HepG2 (cell line): ENCODE results near the gene SKI. TPM values are rescaled to one million over a fixed set of nuclear protein-coding genes. Genes with fewer than 3 reads are reported as not detected.

ENCODE experiments used
- CBX2 ChIP-seq, 2 experiments: fragments of 200-600 bp in 1 of 2; sonication (generic); formaldehyde crosslinking in 1 of 2; IDR thresholded peaks; 2 replicates each; pipeline versions ENCODE4 v1.7.0 to v1.8.1; 2018 to 2022; ENCODE audit warnings: low read depth in 2 of 2, low read length in 1 of 2, mild to moderate bottlenecking in 1 of 2, missing genetic modification reagents in 1 of 2
- ELF4 ChIP-seq: sonication (generic); formaldehyde crosslinking; IDR thresholded peaks from 2 replicates; pipeline ENCODE4 v1.5.0; 2020; ENCODE audit warnings: missing genetic modification reagents, mild to moderate bottlenecking, moderate library complexity, borderline replicate concordance
- FOSL1 ChIP-seq: sonication (generic); formaldehyde crosslinking; IDR thresholded peaks from 2 replicates; pipeline ENCODE4 v1.9.0; 2021; ENCODE audit warnings: missing genetic modification reagents, borderline replicate concordance
- HHEX ChIP-seq: IDR thresholded peaks from 2 replicates; pipeline ENCODE4 v1.6.1; 2016; ENCODE audit warnings: control low read depth
- REXO4 ChIP-seq: sonication (generic); formaldehyde crosslinking; IDR thresholded peaks from 2 replicates; pipeline ENCODE4 v1.8.0; 2022; ENCODE audit warnings: missing genetic modification reagents, mild to moderate bottlenecking, borderline replicate concordance
- ZNF10 ChIP-seq: sonication (generic); formaldehyde crosslinking; IDR thresholded peaks from 2 replicates; pipeline ENCODE4 v1.4.0; 2020; ENCODE audit warnings: mild to moderate bottlenecking, low read depth, missing genetic modification reagents, borderline replicate concordance
- ZNF260 ChIP-seq: sonication (generic); formaldehyde crosslinking; IDR thresholded peaks from 2 replicates; pipeline ENCODE4 v1.4.0; 2020; ENCODE audit warnings: missing genetic modification reagents, low read depth, mild to moderate bottlenecking, borderline replicate concordance
- ZNF737 ChIP-seq: sonication (generic); formaldehyde crosslinking; IDR thresholded peaks from 2 replicates; pipeline ENCODE4 v1.5.0; 2020; ENCODE audit warnings: missing genetic modification reagents, mild to moderate bottlenecking, borderline replicate concordance
- ZSCAN12 ChIP-seq: sonication (generic); formaldehyde crosslinking; IDR thresholded peaks from 2 replicates; pipeline ENCODE4 v1.9.0; 2021; ENCODE audit warnings: mild to moderate bottlenecking, missing genetic modification reagents
- ZSCAN20 ChIP-seq: sonication (generic); formaldehyde crosslinking; IDR thresholded peaks from 2 replicates; pipeline ENCODE4 v1.4.0; 2020; ENCODE audit warnings: missing genetic modification reagents, mild to moderate bottlenecking, borderline replicate concordance
- ZSCAN21 ChIP-seq: sonication (generic); formaldehyde crosslinking; IDR thresholded peaks from 2 replicates; pipeline ENCODE4 v1.8.0; 2022; ENCODE audit warnings: mild to moderate bottlenecking, missing genetic modification reagents, moderate library complexity, borderline replicate concordance
- polyA plus RNA-seq, 8 experiments: library from polyadenylated mRNA; depleted of rRNA in 3 of 8; stranded (reverse) in 7 of 8; unstranded in 1 of 8; fragments of >200 nt; fragmentation: Illumina TruSeq in 4 of 8; extraction: Trizol in 4 of 8; gene quantifications; 2 replicates each; pipeline versions ENCODE4 v1.2.1 to v1.2.3, GENCODE V29; 2011 to 2016; ENCODE audit warnings: low read depth in 4 of 8, missing spikeins in 1 of 8, mixed read lengths in 1 of 8; ENCODE audit not compliant: insufficient read depth in 1 of 8
- total RNA-seq, 5 experiments: library from RNA; depleted of rRNA; stranded (reverse); fragments of >200 nt; fragmentation: Illumina TruSeq; extraction: Trizol; gene quantifications; 2 replicates each; pipeline ENCODE4 v1.2.3, GENCODE V29; 2016; ENCODE audit warnings: low read depth in 1 of 5
- TF ChIP-seq, protein P1 (sequence below): sonication (generic); formaldehyde crosslinking; IDR thresholded peaks from 2 replicates; pipeline ENCODE4 v1.4.0; 2020; ENCODE audit warnings: missing genetic modification reagents, mild to moderate bottlenecking, borderline replicate concordance
- TF ChIP-seq, protein P2 (sequence below): sonication (generic); formaldehyde crosslinking; conservative IDR thresholded peaks from 2 replicates; pipeline ENCODE4 v1.8.1; 2023; ENCODE audit warnings: missing genetic modification reagents
- TF ChIP-seq, protein P3 (sequence below): sonication (generic); formaldehyde crosslinking; conservative IDR thresholded peaks from 2 replicates; pipeline ENCODE4 v1.4.0; 2020; ENCODE audit warnings: missing genetic modification reagents
- TF ChIP-seq, protein P4 (sequence below), 2 experiments: sonication (generic) in 1 of 2; formaldehyde crosslinking in 1 of 2; IDR thresholded peaks; 2 replicates each; pipeline versions ENCODE4 v1.4.0 to v1.6.1; 2018 to 2020; ENCODE audit warnings: missing genetic modification reagents in 2 of 2, borderline replicate concordance in 1 of 2, low read depth in 1 of 2, mild to moderate bottlenecking in 1 of 2, missing biosample characterization in 1 of 2
- TF ChIP-seq, protein P5 (sequence below): sonication (generic); formaldehyde crosslinking; IDR thresholded peaks from 2 replicates; pipeline ENCODE4 v1.8.1; 2023; ENCODE audit warnings: missing genetic modification reagents, mild to moderate bottlenecking, borderline replicate concordance
- TF ChIP-seq, protein P6 (sequence below): sonication (generic); formaldehyde crosslinking; IDR thresholded peaks from 2 replicates; pipeline ENCODE4 v1.4.0; 2020; ENCODE audit warnings: missing genetic modification reagents

Gene SKI
- total and polyA plus RNA-seq, 2 of the 13 experiments (the other 11 are each of a cell fraction or from before 2014, with no cell fraction given): 4.7 to 6.9 TPM

DNA sequence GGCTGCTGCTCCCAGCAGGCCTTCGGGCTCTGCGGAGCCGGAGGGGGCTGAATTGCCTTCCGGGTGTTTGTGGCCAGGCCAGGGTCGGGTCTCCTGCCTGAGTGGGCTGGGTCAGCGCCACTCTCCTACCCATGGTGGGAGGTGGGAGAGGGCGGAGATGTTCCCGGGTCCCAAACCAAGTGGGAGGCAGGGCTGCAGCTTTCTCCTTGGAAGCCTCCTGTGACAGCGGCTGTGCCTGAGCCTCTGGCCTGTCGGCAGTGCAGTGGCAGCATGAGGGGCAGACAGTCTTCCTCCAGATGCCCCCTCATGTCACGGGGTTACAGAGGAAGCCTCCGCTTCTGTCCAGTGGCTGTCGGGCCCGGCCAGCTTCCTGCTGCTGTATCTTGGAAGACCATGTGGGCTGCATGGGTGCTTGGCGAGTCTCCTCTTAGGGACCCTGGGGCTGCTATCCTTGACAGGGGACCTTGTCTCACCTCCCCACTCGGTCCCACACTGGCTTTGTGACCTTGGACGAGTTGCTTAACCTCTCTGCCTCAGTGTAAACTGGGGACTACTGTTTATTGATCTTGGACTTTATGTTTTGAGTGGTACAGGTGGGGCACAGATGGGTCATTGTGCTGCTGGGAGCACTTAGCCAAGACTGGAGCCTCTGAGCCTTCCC, 4.3 kb downstream of the SKI start (continued):
- no peak for TF ChIP-seq ELF4 (CRISPR knock-in tag)
- TF ChIP-seq, protein P1, sequence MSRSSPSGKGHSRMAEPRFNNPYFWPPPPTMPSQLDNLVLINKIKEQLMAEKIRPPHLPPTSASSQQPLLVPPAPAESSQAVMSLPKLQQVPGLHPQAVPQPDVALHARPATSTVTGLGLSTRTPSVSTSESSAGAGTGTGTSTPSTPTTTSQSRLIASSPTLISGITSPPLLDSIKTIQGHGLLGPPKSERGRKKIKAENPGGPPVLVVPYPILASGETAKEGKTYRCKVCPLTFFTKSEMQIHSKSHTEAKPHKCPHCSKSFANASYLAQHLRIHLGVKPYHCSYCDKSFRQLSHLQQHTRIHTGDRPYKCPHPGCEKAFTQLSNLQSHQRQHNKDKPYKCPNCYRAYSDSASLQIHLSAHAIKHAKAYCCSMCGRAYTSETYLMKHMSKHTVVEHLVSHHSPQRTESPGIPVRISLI (CRISPR knock-in tag): peak; percentile 62; the same call in 1 of the 2 replicates
- TF ChIP-seq FOSL1: no peak
- no peak for TF ChIP-seq ZSCAN20 (CRISPR knock-in tag)
- TF ChIP-seq ZNF737 (CRISPR knock-in tag): no peak
- no peak for TF ChIP-seq ZSCAN12
- TF ChIP-seq, protein P2, sequence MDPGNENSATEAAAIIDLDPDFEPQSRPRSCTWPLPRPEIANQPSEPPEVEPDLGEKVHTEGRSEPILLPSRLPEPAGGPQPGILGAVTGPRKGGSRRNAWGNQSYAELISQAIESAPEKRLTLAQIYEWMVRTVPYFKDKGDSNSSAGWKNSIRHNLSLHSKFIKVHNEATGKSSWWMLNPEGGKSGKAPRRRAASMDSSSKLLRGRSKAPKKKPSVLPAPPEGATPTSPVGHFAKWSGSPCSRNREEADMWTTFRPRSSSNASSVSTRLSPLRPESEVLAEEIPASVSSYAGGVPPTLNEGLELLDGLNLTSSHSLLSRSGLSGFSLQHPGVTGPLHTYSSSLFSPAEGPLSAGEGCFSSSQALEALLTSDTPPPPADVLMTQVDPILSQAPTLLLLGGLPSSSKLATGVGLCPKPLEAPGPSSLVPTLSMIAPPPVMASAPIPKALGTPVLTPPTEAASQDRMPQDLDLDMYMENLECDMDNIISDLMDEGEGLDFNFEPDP (CRISPR knock-in tag): no peak
- TF ChIP-seq, protein P3, sequence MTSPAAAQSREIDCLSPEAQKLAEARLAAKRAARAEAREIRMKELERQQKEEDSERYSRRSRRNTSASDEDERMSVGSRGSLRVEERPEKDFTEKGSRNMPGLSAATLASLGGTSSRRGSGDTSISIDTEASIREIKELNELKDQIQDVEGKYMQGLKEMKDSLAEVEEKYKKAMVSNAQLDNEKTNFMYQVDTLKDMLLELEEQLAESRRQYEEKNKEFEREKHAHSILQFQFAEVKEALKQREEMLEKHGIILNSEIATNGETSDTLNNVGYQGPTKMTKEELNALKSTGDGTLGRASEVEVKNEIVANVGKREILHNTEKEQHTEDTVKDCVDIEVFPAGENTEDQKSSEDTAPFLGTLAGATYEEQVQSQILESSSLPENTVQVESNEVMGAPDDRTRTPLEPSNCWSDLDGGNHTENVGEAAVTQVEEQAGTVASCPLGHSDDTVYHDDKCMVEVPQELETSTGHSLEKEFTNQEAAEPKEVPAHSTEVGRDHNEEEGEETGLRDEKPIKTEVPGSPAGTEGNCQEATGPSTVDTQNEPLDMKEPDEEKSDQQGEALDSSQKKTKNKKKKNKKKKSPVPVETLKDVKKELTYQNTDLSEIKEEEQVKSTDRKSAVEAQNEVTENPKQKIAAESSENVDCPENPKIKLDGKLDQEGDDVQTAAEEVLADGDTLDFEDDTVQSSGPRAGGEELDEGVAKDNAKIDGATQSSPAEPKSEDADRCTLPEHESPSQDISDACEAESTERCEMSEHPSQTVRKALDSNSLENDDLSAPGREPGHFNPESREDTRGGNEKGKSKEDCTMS: no peak
- TF ChIP-seq ZSCAN21 (CRISPR knock-in tag): no peak
- TF ChIP-seq ZNF10 (CRISPR knock-in tag): no peak
- TF ChIP-seq CBX2 (IDR thresholded peaks at IDR 0.05; ENCODE audit: low read depth, low read length): no peak
- no peak for TF ChIP-seq CBX2 (CRISPR knock-in tag; IDR thresholded peaks at IDR 0.05; ENCODE audit: low read depth)
- no peak for TF ChIP-seq ZNF260 (CRISPR knock-in tag)
- TF ChIP-seq HHEX (CRISPR knock-in tag): peak; percentile 55; the same call in 1 of the 2 replicates
- TF ChIP-seq, protein P4, sequence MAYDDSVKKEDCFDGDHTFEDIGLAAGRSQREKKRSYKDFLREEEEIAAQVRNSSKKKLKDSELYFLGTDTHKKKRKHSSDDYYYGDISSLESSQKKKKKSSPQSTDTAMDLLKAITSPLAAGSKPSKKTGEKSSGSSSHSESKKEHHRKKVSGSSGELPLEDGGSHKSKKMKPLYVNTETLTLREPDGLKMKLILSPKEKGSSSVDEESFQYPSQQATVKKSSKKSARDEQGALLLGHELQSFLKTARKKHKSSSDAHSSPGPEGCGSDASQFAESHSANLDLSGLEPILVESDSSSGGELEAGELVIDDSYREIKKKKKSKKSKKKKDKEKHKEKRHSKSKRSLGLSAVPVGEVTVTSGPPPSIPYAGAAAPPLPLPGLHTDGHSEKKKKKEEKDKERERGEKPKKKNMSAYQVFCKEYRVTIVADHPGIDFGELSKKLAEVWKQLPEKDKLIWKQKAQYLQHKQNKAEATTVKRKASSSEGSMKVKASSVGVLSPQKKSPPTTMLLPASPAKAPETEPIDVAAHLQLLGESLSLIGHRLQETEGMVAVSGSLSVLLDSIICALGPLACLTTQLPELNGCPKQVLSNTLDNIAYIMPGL (CRISPR knock-in tag; IDR thresholded peaks at IDR 0.05; ENCODE audit: borderline replicate concordance in 1 of 2, low read depth in 1 of 2): peak; percentile 24; a peak in 2 of 4 replicates
- TF ChIP-seq REXO4 (CRISPR knock-in tag): no peak
- TF ChIP-seq, protein P5, sequence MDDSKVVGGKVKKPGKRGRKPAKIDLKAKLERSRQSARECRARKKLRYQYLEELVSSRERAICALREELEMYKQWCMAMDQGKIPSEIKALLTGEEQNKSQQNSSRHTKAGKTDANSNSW (CRISPR knock-in tag): no peak
- TF ChIP-seq, protein P6, sequence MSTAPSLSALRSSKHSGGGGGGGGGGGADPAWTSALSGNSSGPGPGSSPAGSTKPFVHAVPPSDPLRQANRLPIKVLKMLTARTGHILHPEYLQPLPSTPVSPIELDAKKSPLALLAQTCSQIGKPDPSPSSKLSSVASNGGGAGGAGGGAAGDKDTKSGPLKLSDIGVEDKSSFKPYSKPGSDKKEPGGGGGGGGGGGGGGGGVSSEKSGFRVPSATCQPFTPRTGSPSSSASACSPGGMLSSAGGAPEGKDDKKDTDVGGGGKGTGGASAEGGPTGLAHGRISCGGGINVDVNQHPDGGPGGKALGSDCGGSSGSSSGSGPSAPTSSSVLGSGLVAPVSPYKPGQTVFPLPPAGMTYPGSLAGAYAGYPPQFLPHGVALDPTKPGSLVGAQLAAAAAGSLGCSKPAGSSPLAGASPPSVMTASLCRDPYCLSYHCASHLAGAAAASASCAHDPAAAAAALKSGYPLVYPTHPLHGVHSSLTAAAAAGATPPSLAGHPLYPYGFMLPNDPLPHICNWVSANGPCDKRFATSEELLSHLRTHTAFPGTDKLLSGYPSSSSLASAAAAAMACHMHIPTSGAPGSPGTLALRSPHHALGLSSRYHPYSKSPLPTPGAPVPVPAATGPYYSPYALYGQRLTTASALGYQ (CRISPR knock-in tag): 0 out of 2 replicates have a peak, but pooled peaks have one; percentile 1
